Head of caudate nucleus (tissue), 42 donors: ENCODE results near the gene AP3D1.

Experiments used
- DNase-seq, 42 donors: peaks; one replicate each; pipeline versions ENCODE4 v3.0.0 to v3.0.0-alpha.2; 2020 to 2021; ENCODE audit warnings: mixed read lengths in 7 of 42
- intact Hi-C: fragments of 100-400 bp; cut with DNase I; formaldehyde crosslinking; loops from one replicate; pipeline ENCODE4 v1.15.0; 2022

Gene AP3D1

DNA sequence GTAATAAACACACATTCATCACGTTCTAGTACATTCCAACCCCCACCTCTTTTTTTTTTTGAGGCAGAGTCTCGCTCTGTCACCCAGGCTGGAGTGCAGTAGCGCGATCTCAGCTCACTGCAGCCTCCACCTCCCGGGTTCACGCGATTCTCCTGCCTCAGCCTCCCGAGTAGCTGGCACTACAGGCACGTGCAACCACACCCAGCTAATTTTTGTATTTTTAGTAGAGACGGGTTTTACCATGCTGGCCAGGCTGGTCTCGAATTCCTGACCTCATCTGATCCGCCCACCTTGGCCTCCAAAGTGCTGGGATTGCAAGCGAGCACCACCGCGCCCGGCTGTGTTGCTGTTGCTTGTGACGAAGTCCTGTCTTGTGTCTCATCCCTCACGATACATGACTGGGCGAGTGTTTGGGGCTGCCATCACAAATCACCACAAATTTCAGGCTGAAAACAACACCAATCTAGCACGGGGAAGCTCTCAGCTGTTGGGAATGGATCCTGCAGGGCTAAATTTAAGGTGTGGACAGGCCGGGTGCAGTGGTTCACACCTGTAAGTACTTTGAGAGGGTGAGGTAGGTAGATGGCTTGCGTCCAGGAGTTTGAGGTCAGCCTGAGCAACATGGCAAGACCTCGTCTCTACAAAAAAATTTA, 70.9 kb downstream of the AP3D1 start:
- no peak for DNase-seq
- intact Hi-C loops = no loop called here

DNA sequence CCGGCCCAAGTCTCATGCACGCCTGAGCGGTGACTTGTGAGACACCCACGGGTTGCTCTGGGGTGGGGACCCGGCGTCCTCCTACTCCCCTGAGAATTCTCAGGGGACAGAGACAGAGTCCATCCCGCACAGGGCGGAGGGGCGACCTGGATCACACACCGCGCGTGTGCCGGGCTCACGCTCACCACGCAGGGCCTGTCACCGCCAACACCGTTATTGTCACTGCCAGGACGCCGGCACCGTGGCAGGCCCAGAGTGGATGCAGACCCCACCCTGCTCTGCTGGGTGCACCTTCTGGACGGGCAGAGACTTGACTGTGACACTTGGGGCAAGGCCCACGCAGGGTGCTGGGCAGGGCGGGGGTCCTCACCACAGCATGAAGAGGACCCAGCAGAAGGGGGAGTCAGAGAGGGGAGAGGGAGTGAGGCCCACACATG, 71.5 kb downstream of the AP3D1 start:
- intact Hi-C loops = no loop called here
- no peak for DNase-seq

DNA sequence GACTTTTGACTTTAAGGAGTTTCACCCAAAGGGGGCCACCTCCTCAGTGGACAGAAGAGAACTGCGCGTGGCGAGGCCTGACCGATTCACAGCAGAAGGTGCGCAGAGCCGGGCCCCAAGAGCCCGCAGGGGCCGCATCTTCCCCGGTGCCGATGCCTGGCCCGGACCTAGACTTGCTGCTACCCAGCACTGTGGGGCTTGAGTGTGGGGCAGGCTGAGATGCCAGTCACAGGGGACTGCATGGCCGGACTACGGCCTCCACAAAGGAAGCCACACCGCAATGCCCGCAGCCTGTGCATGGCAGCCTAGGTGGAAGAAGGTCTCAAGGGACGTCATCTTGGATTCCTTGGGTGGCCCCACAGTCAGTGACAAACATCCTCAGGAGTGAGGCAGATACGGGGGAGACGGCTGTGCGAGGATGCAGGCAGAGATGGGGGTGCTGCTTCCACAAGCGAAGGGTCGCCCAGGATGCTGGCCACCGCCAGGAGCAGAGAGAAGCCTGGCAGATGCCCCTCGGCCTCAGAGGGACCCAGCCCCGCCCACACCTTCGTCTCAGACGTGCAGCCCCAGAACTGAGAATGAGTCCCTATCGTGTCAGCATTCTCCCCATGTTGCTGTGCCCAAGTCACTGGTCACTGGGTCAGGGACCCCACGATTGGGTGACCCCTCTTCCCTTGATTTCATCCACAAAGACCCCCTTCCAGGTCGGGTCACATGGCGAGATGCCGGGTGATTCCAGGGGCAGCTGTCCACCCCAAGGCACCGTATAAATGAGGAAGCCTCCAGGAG, 72.1 kb downstream of the AP3D1 start:
- no peak for DNase-seq
- intact Hi-C loops = no loop called here

DNA sequence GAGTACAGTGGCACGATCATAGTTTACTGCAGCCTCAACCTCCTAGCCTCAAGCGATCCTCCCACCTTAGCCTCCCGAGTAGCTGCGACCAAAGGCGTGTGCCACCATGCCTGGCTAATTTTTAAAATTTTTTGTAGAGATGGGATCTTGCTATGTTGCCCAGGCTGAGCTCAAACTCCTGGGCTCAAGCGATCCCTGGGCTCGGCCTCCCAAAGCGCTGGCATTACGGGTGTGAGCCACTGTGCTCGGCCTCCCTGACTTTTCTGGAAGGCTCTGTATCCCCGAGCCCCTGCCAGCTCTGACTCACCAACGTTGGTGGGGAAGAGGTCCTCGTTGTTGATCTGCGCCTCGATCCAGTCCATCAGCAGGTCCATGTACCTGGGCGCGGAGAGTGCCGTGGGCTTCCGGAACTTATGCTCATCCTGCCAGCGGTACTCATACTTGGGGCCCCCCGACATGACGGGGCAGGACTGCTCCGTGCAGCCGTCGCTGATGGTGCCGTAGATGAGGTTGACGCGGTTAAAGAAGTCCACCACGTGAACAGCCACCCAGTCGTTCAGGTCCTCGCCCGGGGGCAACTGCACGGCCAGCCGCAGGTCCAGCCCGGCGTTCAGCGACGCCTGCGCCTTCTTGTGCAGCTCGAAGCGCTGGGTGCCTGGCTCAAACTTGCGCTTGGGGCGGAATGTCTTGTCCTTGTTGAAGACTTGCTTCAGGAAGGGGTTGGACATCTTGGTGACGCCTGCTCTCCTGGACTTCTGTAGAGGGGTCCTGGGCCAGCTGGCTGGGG, 73.3 kb downstream of the AP3D1 start:
- no peak for DNase-seq
- intact Hi-C loops = no loop called here

DNA sequence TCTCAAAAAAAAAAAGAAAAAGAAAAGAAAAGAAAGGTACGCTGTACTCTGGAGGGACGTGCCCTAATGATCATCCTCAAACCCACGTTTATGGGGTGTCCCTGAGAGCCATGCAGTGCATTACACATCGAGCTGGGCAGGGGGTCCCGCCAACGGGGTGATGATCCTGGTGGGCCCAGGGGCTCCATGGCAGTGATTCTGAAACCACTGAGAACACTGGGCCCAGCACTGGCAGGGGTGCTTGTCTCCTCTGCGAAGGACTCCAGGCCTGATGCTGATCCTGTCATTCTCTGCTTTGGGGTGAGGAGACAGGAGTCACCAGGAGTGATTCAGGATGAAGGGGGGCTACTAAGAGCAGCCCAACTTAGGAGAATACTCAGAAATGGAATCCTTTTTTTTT, 74.0 kb downstream of the AP3D1 start:
- intact Hi-C loops = no loop called here
- no peak for DNase-seq

DNA sequence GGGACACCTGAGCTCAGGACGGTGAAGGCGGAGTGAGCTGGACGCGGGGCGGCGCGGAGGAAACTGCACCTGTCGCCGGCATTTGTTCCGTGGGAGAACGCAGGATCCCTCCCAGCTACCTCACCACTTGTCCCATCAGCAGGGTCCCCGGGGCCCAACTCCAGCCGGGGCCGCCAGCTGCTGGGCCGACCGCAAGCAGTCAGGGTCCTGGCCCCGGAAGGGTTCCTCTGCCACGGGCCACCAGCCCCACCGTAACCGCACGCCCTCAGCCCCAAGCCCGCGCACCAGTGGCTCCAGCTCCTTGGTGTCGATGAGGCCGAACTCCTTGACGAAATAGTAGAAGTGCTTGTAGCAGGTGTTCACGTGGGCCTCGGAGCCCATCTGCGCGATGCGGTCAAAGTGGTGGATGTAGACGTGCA, 74.8 kb downstream of the AP3D1 start:
- intact Hi-C loops = no loop called here
- DNase-seq = no peak

DNA sequence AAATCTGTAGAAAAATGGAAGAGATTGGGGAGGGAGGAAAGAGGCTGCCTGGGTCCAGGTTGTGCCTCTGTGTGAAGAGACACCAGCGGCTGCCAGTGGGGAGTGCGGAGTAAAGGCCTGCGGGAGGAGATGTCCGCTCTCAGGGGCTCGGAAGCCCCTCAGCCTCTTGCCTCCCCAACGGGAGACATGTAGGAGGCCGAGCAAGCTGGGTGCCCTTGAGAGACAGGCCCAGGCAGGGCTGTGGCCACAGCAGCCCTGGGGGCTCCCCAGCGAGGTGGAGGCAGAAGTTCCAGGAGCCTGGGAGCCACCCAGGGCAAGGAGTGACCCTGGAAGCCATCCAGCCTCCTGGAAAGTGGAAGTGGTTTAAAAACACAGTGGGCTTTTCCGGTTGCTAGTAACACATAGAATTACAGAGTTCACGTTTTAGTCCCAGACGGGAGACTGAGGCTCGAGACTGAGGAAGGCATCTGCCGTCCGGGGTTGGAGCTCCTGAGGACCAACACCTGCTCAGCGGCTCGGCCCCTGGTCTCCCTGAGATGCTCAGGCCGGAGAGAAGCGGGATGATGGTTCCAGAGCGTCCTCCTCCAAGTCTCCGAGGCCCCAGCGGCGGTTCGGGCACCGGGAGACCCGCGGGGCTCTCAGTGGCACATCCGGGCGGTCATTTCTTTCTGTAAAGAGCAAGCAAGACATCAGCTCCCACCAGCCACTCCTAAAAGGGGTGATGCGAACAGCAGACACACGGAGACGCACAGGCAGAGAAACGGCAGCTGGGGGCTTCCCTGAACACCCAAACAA, 78.4 kb downstream of the AP3D1 start:
- no peak for DNase-seq
- intact Hi-C loops = no loop called here

DNA sequence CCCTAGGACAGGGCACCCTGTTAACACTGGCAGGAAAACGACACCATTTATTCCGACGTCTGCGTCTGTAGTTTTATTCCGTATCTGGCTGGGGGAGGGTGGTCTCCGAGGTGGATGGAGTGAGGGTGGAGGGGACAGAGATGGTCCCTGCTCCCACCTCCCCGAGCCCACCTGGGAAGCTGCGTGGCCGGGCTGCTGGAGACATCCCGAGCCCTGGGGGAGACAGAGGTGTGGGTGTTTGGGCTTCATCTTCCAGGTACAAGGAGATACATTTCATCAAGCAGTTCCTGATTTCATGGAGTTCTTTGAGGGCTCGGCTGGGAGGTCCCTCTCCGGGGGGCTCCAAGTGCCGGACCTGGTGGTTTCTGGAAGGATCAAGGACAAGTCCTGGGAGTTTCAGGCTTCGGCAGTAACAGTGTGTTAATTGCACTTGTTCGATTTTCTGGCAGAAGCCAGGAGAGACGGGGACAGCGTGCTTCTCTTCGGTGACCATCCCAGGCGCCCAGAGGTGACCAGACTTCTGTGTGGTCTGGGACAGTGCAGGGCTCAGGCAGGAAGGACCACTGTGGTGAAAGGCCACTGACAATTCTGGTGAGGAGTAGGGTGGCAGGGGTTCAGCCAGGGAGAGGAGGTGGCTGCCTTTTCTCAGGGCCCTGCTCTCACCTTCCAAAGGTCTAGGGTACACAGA, 80.2 kb downstream of the AP3D1 start:
- intact Hi-C loops = no loop called here
- no peak for DNase-seq

DNA sequence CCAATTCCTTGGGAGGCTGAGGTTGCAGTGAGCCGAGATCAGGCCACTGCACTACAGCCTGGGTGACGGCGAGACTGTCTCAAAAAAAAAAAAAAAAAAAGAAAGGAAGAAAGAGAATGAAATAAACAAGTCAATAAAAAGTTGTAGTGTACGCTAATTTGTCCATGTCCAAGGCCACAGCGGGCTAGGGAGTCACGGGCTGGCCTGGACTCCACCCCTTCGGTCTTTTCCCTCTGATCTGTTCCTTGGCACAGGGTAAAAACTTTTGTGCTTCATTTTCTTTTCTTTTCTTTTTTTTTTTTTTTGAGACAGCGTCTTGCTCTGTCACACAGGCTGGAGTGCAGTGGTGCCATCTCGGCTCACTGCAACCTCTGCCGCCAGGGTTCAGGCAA, 80.9 kb downstream of the AP3D1 start:
- intact Hi-C loops = no loop called here
- no peak for DNase-seq

DNA sequence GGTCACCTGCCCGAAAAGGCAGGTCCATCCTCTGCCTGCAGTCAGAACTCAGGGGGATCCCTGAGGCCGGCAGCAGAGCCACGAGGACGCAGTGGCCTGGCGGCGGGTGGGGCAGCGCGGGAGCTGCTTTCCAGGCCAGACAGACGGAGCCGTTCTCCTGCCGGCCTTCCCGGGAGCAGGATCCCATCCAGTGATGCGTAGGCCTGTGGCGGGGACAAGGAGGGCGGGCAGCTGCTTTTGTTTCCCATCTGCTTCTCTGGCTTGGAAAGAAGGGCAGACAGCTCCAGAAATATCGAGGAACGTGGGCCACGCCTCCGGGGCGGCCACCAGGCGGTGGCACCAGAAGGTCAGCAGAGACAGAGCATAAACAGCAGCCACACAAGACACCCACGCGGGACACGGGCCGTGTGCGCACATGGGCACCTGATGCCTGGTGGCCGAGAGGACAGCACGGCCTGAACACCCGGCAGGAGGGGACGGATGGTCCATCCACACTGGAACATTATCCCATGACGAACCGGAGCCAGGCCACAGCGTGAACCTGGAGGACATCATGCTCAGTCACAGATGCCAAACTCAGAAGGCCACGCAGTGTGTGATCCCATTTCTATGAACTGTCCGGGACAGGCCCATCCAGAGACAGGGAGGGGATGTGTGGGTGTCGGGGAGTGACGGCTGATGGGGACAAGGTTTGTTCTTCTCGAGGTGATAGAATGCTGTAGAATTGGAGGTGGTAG, 86.4 kb downstream of the AP3D1 start:
- intact Hi-C loops = loop anchor here (5.0 to 10.0 kb wide), 2 partner anchors 48 to 130 kb away; partner anchors contain the start of gene BTBD2
- DNase-seq = peak in 22 of 42 donors; percentile 10 to 72 (median 47)

DNA sequence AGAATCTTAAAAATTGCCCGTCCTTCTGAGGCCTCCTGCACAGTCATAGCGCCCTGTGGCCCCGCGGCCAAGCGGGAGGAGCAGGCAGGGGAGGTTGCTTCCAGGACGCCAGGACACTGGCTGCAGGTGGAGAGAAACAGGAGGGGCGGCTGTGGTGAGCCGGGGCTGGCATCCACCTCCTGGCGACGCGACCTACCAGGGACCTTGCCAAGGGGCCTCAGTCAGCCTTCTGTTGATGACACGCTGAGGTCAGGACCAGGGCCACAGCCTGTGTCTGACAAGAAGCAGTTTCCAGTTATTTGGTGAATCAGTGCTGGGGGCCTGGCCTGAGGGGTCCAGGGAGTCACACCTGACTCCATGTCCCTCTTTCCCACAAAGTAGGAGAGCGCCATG, 87.0 kb downstream of the AP3D1 start:
- intact Hi-C loops = loop anchor here (5.0 to 10.0 kb wide), 2 partner anchors 47 to 130 kb away; partner anchors contain the start of gene BTBD2
- no peak for DNase-seq

DNA sequence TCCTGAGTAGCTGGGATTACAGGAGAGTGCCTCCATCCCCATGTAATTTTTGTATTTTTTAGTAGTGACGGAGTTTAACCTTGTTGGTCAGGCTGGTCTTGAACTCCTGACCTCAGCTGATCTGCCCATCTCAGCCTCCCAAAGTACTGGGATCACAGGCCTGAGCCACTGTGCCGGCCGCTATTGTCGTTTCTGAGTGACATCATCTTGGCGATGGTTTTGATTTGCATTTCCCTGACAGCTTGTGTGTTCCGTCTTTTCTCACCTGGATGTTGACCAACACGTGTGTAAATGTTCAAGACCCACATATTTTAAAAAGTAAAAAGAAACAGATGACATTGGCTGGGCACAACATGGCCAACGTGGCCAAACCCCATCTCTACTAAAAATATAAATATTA, 87.5 kb downstream of the AP3D1 start:
- no peak for DNase-seq
- intact Hi-C loops = loop anchor here (5.0 to 10.0 kb wide), 2 partner anchors 47 to 129 kb away; partner anchors contain the start of gene BTBD2

DNA sequence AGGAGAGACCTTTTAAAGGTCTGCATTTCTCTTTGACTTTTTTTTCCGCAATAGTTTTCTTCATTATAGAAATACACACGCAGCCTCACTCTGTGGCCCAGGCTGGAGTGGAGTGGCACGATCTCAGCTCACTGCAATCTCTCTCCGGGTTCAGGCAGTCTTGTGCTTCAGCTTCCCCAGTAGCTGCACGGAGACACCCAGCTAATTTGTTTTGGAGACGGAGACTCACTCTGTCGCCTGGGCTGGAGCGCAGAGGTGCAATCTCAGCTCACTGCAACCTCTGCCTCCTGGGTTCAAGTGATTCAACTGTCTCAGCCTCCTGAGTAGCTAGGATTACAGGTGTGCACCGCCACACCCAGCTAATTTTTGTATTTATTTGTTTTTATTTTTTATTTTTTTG, 88.6 kb downstream of the AP3D1 start:
- intact Hi-C loops = loop anchor here (5.0 to 10.0 kb wide), 2 partner anchors 45 to 128 kb away; partner anchors contain the start of gene BTBD2
- DNase-seq = no peak

DNA sequence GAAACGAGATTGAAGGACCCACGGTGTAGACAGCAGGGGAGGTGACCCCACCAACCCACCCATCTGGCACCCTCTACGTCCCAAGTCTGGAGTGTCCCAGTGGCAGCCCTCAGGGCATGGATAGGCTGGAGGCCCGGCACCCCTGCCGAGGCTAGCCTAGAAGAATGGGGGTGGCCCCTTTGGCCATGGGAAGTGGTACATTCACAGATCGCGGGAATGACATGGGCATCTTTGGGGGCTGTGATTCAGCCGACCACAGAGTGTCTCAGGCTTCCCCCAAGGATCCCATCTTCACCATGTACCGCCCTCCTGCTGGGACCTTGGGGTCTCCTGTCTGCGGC, 89.0 kb downstream of the AP3D1 start:
- intact Hi-C loops = loop anchor here (5.0 to 10.0 kb wide), 2 partner anchors 45 to 128 kb away; partner anchors contain the start of gene BTBD2
- no peak for DNase-seq

DNA sequence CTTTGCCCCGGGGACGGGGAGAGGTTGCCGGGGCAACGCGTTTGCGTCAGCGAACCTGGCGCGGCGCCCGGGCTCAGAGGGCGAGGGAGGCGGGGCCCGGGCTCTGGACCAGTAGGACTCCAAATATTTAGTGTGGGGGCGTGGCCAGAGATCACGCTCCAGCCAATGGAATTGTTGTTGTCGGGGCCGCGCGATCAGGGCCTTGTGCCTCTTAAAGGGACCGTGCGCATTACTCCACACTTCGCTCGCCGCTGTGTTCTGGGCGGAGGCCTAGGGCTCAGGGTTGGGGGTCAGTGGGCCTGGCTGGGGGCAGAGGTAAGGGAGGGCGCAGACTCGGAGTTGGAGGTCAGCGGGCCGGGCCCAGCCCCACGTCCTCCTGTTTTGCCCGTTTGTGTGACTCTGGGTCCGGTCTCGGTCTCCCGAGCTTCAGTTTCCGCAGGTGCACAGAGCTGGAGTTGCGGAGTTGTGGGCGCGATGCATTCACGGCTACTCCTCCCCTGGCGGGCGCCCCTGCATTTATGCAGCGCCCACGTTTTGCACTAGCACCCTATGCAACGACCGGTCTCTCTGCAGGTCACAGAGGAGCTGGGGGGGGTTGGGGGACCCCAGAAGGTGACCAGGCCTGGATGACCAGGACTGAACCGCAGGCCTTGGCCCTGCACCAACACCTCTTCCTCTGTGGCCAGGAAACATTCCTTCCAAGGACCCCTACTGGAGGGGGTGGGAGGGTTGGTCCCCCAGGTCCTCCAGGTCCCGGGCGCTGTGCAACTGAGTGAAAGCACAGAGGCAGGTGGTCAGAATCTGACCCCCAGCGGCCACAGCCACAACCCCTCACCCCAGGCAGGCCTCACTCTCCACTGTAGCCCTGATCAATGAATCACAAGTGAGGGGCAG, 89.6 kb downstream of the AP3D1 start:
- intact Hi-C loops = loop anchor here (5.0 to 10.0 kb wide), 2 partner anchors 44 to 127 kb away; partner anchors contain the start of gene BTBD2
- DNase-seq = peak; percentile 98 to 100 (median 99)

DNA sequence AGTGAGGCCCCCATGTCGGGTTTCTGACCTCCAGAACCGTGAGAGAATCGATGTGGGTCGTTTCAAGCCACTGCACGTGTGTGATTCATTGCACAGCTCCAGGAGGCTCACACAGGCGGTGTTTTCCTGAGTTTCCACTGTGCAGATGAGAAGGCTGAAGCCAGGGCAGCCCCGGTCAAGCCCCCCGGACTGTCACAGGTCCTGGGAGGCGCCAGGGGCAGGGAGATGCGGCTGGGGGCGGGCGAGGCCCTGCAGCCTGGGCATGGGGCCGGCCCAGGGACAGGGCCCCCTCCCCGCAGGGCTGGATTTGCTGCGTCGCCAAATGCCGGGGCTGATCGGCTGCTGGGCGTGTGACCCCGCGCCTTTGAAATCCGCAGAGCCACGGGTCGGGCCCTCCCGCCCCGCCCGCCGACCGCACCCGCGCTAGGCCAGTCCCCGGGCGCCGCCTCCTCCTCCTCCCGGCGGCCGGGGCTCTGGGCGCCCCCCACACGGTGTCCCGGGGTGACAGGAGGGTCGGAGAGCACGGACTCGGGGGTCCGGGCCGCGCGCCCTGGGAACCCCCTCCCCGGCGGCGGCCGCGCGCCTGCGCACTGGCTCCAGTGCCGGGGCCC, 90.4 kb downstream of the AP3D1 start:
- intact Hi-C loops = loop anchor here (5.0 to 10.0 kb wide), 2 partner anchors 44 to 126 kb away; partner anchors contain the start of gene BTBD2

More for the DNA sequence above, 90.4 kb downstream of the AP3D1 start:
- peak in 36 of 42 donors; percentile 37 to 84 (median 62) for DNase-seq
